Lower lobe of right lung (tissue), 2 donors: ENCODE results near the gene LRRC61. TPM values are rescaled to one million over a fixed set of nuclear protein-coding genes. Genes with fewer than 3 reads are reported as not detected.
"Not testable (repeated sequence)": the region's sequence is repeated elsewhere in the genome, so short reads cannot be mapped to it uniquely, and the experiment has no call there.

Experiments
- ATAC-seq, 2 donors: fragments of 200-7000 bp; cut with Tn5 transposase; one replicate each; pipeline ENCODE4 v1.9.1; 2020 to 2022; ENCODE audit warnings: mild to moderate bottlenecking in 2 of 2, moderate library complexity in 2 of 2
- DNase-seq: peaks from one replicate; pipeline ENCODE4 v3.0.0-alpha.2; 2020
- H3K27ac ChIP-seq: fragments of 200-600 bp; one replicate; pipeline ENCODE4 v1.8.0; 2022
- H3K27me3 ChIP-seq: fragments of 200-600 bp; one replicate; pipeline ENCODE4 v1.8.0; 2022; ENCODE audit warnings: low read depth
- H3K36me3 ChIP-seq: fragments of 200-600 bp; one replicate; pipeline ENCODE4 v1.8.0; 2022; ENCODE audit warnings: mild to moderate bottlenecking
- H3K4me1 ChIP-seq: fragments of 200-600 bp; one replicate; pipeline ENCODE4 v1.8.0; 2022
- H3K4me3 ChIP-seq: fragments of 200-600 bp; one replicate; pipeline ENCODE4 v1.8.0; 2022; ENCODE audit warnings: mild to moderate bottlenecking
- H3K9me3 ChIP-seq: fragments of 200-600 bp; one replicate; pipeline ENCODE4 v1.8.0; 2022
- CTCF ChIP-seq: fragments of 200-600 bp; IDR thresholded peaks from one replicate; pipeline ENCODE4 v1.8.0; 2022; ENCODE audit warnings: antibody characterized with exemption, mild to moderate bottlenecking
- intact Hi-C: fragments of 100-400 bp; cut with DNase I; formaldehyde crosslinking; loops from one replicate; pipeline ENCODE4 v1.11.0; 2022
- total RNA-seq: library from RNA; stranded (reverse); fragmentation: NEBNext Ultra II Directional; extraction: Animal tissue kit (Norgen Biotek cat#: 25700); gene quantifications from one replicate; pipeline ENCODE4 v1.2.1, GENCODE V29; 2021
- donor health status: DM: no; HTN: yes; CAD: no; lungs with severe emphysema.

The LRRC61 gene
- total RNA-seq, 1 donor from 2014 or later: 16.2 TPM

- H3K27me3 ChIP-seq, H3K4me1 ChIP-seq, DNase-seq, H3K9me3 ChIP-seq, H3K36me3 ChIP-seq, ATAC-seq, H3K27ac ChIP-seq, H3K4me3 ChIP-seq, intact Hi-C loops: not testable (repeated sequence)
Measured at GRCh38 chr7:150306377-150306776, 16.8 kb upstream of the LRRC61 start.

DNA sequence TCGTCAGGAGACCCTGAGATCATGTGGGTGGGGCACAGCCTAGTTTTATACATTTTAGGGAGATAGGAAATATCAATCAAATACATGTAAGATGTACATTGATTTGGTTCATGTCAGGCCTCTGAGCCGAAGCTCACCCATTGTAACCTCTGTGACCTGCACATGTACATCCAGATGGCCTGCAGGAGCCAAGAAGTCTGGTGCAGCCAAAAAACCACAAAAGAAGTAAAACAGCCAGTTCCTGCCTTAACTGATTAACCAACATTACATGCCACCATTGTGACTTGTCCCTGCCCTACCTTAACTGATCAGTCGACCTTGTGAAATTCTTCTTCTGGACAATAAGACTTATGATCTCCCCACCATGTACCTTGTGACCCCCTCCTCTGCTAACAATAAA, 16.0 kb upstream of the LRRC61 start:
- intact Hi-C loops: no loop called here
- no peak for DNase-seq
- peak overlapping the region; percentile 24 for H3K27ac ChIP-seq

GRCh38 chr7:150307904-150308303, 15.3 kb upstream of the LRRC61 start:
- H3K4me1 ChIP-seq: no peaks in the 10 kb centered on the region
- DNase-seq (no peak), ATAC-seq (peak; percentile 24 to 71)
- no peaks in the 10 kb centered on the region for H3K9me3 ChIP-seq
- no peak for TF ChIP-seq CTCF
- intact Hi-C loops: no loop called here
- no peaks in the 10 kb centered on the region for H3K36me3 ChIP-seq
- peak overlapping the region; percentile 24 for H3K27ac ChIP-seq
- peak overlapping the region; percentile 33 for H3K4me3 ChIP-seq
- no peaks in the 10 kb centered on the region for H3K27me3 ChIP-seq

More for the DNA sequence above, 16.0 kb upstream of the LRRC61 start:
- no peak overlapping the region for H3K4me3 ChIP-seq
- TF ChIP-seq CTCF: no peak
- ATAC-seq: no peak
- no peaks in the 10 kb centered on the region for H3K9me3 ChIP-seq
- H3K4me1 ChIP-seq: no peaks in the 10 kb centered on the region
- H3K36me3 ChIP-seq: no peaks in the 10 kb centered on the region
- no peaks in the 10 kb centered on the region for H3K27me3 ChIP-seq

GRCh38 chr7:150308575-150308974, 14.6 kb upstream of the LRRC61 start:
- H3K27ac ChIP-seq: no peak overlapping the region
- intact Hi-C loops: no loop called here
- ATAC-seq: no peak
- no peak for TF ChIP-seq CTCF
- H3K4me3 ChIP-seq: peak overlapping the region; percentile 33
- DNase-seq: no peak
- no peaks in the 10 kb centered on the region for H3K36me3 ChIP-seq
- no peaks in the 10 kb centered on the region for H3K9me3 ChIP-seq
- H3K4me1 ChIP-seq: no peaks in the 10 kb centered on the region
- H3K27me3 ChIP-seq: no peaks in the 10 kb centered on the region

DNA sequence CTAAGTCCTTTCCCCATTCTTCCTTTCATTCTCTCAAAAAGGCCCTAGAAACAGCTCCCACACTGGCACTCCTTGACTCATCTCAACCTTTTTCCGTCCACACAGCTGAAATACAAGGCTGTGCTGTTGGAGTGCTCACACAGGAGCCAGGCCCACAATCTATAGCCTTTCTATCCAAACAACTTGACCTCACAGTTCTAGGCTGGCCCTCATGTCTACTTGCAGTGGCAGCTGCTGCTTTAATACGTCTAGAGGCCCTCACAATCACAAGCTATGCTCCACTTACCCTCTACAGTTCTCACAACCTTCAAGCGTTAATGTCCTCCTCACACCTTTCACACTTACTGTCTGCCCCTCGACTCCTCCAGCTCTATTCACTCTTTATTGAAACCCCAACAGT, 12.0 kb upstream of the LRRC61 start:
- Histone ChIP-seq H3K27ac (no peak overlapping the region), H3K4me3 (no peak overlapping the region), H3K36me3 (no peaks in the 10 kb centered on the region), H3K9me3 (no peaks in the 10 kb centered on the region), H3K4me1 (no peaks in the 10 kb centered on the region), H3K27me3 (no peaks in the 10 kb centered on the region)
- TF ChIP-seq CTCF: no peak
- no peak for ATAC-seq
- DNase-seq: no peak
- intact Hi-C loops: no loop called here

- no peak for ATAC-seq
- H3K27ac ChIP-seq: no peak overlapping the region
- no peaks in the 10 kb centered on the region for H3K4me1 ChIP-seq
- no peaks in the 10 kb centered on the region for H3K9me3 ChIP-seq
- no peaks in the 10 kb centered on the region for H3K27me3 ChIP-seq
- intact Hi-C loops: no loop called here
- no peak for TF ChIP-seq CTCF
- no peaks in the 10 kb centered on the region for H3K36me3 ChIP-seq
- no peak overlapping the region for H3K4me3 ChIP-seq
- no peak for DNase-seq
Measured at GRCh38 chr7:150311711-150312110, 11.4 kb upstream of the LRRC61 start.

DNA sequence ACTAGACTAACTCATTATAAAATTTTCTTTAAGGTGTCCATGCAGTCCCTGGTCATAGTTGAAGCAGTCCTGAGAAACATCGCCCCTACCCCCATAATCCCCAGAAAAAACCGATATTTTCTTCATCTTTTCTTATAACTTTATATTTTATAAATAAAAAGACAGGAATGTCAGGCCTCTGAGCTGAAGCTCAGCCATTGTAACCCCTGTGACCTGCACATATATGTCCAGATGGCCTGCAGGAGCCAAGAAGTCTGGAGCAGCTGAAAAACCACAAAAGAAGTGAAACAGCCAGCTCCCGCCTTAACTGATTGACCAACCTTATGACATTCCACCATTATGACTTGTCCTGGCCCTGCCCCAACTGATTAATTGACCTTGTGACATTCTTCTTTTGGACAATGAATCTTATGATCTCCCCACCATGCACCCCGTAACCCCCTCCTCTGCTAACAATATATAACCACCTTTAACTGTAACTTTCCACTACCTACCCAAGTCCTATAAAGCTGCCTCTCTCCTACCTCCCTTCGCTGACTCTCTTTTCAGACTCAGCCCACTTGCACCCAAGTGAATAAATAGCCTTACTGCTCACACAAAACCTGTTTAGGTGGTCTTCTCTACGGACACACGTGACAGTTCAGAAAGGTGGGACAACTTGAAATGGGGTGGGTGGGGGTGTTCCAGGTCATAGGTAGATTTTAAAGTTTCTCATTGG, 10.3 kb upstream of the LRRC61 start:
- H3K27ac ChIP-seq, H3K36me3 ChIP-seq, DNase-seq, H3K4me3 ChIP-seq, intact Hi-C loops, ATAC-seq, H3K4me1 ChIP-seq, H3K27me3 ChIP-seq, H3K9me3 ChIP-seq: not testable (repeated sequence)
